ENCODE measurements around the gene ASTL. TPM values are rescaled to one million over a fixed set of nuclear protein-coding genes. Genes with fewer than 3 reads are reported as not detected.

Gene ASTL
- total RNA-seq, 1 experiment from 2014 or later, result 0.34 TPM

- CTCF ChIA-PET, result interaction anchor here (0.6 kb wide), 1 partner anchor 25 kb away, joined by 3 read pairs; no protein-coding TSS in a partner anchor
- DNase-seq (ENCODE audit: low read depth, low spot score), result no peak
- no peak overlapping the region for H2AFZ ChIP-seq (ENCODE audit: low read depth, low read length, poor library complexity, severe bottlenecking)
These were observed 46.4 kb downstream of the ASTL start for GRCh38 chr2:96091711-96092572.

DNA sequence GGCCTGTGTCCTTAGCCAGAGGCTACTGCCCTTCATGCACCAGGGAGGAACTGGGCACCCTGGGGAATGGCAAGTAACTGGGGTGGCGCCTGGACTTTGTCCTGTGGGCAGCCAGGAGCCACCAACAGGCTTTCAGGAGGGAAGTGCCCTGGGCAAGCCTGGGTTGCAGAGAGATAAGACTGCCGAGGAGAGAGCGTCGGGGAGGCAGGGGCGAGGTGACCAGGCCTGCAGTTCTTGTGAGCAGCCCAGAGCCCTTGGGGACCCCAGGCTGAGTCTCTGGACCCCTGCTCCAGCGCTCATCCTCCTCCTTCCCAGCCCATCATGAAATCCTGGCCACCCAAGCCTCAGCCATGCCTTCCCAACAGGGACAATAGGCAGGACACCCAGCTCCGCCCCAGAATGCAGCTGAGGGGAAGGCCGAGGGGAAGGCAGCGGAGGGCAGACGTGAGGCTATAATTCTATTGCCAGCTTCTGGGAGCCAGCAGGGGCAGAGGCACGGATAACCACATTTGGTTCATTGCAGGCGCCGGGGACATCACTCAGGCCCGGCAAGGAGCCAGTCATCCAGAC lies 47.1 kb downstream of the ASTL start:
- ATAC-seq (0 out of 2 replicates have a peak, but pooled peaks have one; percentile 14), DNase-seq (ENCODE audit: low read depth, low spot score) (no peak)
- Histone ChIP-seq H3K9ac (ENCODE audit: low read length) (no peak overlapping the region), H4K20me1 (ENCODE audit: insufficient read depth) (no peaks in the 10 kb centered on the region), H3K4me1 (ENCODE audit: control insufficient read depth in 1 of 2, insufficient read depth in 2 of 2, low read length in 2 of 2) (peaks cover 0 to 12% of the 10 kb centered on the region in 2 experiments; a peak in 2 of 4 replicates), H3K4me2 (ENCODE audit: low read length) (no peak overlapping the region), H3K27ac (ENCODE audit: low read depth, low read length) (no peak overlapping the region), H2AFZ (ENCODE audit: low read depth, low read length, poor library complexity, severe bottlenecking) (no peak overlapping the region), H3K9me3 (ENCODE audit: control insufficient read depth in 1 of 2, insufficient read depth in 1 of 2, low read depth in 1 of 2, low read length in 2 of 2) (no peaks in the 10 kb centered on the region), H3K79me2 (ENCODE audit: insufficient read depth, low read length) (no peaks in the 10 kb centered on the region), H3K27me3 (ENCODE audit: insufficient read depth, low read length) (no peaks in the 10 kb centered on the region), H3K9me2 (ENCODE audit: insufficient read depth) (no peaks in the 10 kb centered on the region), H3K36me3 (ENCODE audit: control insufficient read depth in 1 of 2, insufficient read depth in 2 of 2, low read length in 2 of 2) (no peaks in the 10 kb centered on the region), H3K4me3 (replicated peaks in 1 of 2; ENCODE audit: low read depth in 1 of 2, low read length in 2 of 2) (no peak overlapping the region)
- intact Hi-C loops (cut with micrococcal nuclease), result no loop called here
- RAD21 ChIA-PET (ENCODE audit: low non-redundant PET in 1 of 2, low total read pairs in 2 of 2, uncharacterized antibody in 2 of 2, unreplicated experiment in 2 of 2), result no interaction called here
- POLR2A ChIA-PET, result interaction anchor here (1.0 kb wide), 1 partner anchor 16 kb away, joined by 3 read pairs; no protein-coding TSS in a partner anchor
- CTCF ChIA-PET, result no interaction called here
- no TSS peak for BruUV-seq (replicated peaks)
- TF ChIP-seq RAD21 (IDR thresholded peaks at IDR 0.05; ENCODE audit: low read depth) (no peak), REST (IDR thresholded peaks at IDR 0.05; ENCODE audit: low read depth) (no peak), FOSL1 (IDR thresholded peaks at IDR 0.05; ENCODE audit: low read depth) (no peak), CEBPB (IDR thresholded peaks at IDR 0.05; ENCODE audit: low read depth) (no peak), SIN3A (IDR thresholded peaks at IDR 0.05; ENCODE audit: low read depth) (no peak), MAX (IDR thresholded peaks at IDR 0.05) (no peak), YY1 (IDR thresholded peaks at IDR 0.05; ENCODE audit: extremely low read depth, insufficient replicate concordance, low read depth, low read length) (no peak), ZNF274 (IDR thresholded peaks at IDR 0.05; ENCODE audit: low read depth, low read length) (no peak), CBX3 (IDR thresholded peaks at IDR 0.05; ENCODE audit: low read depth) (no peak), JUND (IDR thresholded peaks at IDR 0.05) (no peak), ZBTB33 (IDR thresholded peaks at IDR 0.05; ENCODE audit: extremely low read depth, insufficient replicate concordance, low read length) (no peak)

More at GRCh38 chr2:96091711-96092572, 46.4 kb downstream of the ASTL start:
- Histone ChIP-seq H3K4me1 (ENCODE audit: control insufficient read depth in 1 of 2, insufficient read depth in 2 of 2, low read length in 2 of 2) (peaks cover 0 to 12% of the 10 kb centered on the region in 2 experiments; a peak in 2 of 4 replicates), H3K36me3 (ENCODE audit: control insufficient read depth in 1 of 2, insufficient read depth in 2 of 2, low read length in 2 of 2) (no peaks in the 10 kb centered on the region), H4K20me1 (ENCODE audit: insufficient read depth) (no peaks in the 10 kb centered on the region), H3K4me2 (ENCODE audit: low read length) (no peak overlapping the region), H3K9me3 (ENCODE audit: control insufficient read depth in 1 of 2, insufficient read depth in 1 of 2, low read depth in 1 of 2, low read length in 2 of 2) (no peaks in the 10 kb centered on the region), H3K27ac (ENCODE audit: low read depth, low read length) (no peak overlapping the region), H3K4me3 (replicated peaks in 1 of 2; ENCODE audit: low read depth in 1 of 2, low read length in 2 of 2) (no peak overlapping the region), H3K79me2 (ENCODE audit: insufficient read depth, low read length) (no peaks in the 10 kb centered on the region), H3K9me2 (ENCODE audit: insufficient read depth) (no peaks in the 10 kb centered on the region), H3K9ac (ENCODE audit: low read length) (no peak overlapping the region), H3K27me3 (ENCODE audit: insufficient read depth, low read length) (no peaks in the 10 kb centered on the region)
- intact Hi-C loops (cut with micrococcal nuclease), result no loop called here
- TF ChIP-seq TCF7L2 (IDR thresholded peaks at IDR 0.05; ENCODE audit: borderline replicate concordance, extremely low read depth, insufficient read depth, insufficient read length), result no peak
- TF ChIP-seq CBX3 (IDR thresholded peaks at IDR 0.05; ENCODE audit: low read depth), result no peak
- BruUV-seq (replicated peaks), result no TSS peak
- POLR2A ChIA-PET, result no interaction called here
- peak; percentile 69 for ATAC-seq
- RAD21 ChIA-PET (ENCODE audit: low non-redundant PET in 1 of 2, low total read pairs in 2 of 2, uncharacterized antibody in 2 of 2, unreplicated experiment in 2 of 2), result no interaction called here
